HG02943 (cell line): ENCODE data around the gene ESRRB.
"Not testable (repeated sequence)": the region's sequence is repeated elsewhere in the genome, so short reads cannot be mapped to it uniquely, and the experiment has no call there.

Experiments
- ATAC-seq: cut with Tn5 transposase; IDR thresholded peaks from one replicate; pipeline ENCODE4 v1.9.1; 2021; ENCODE audit warnings: mild to moderate bottlenecking, low read depth, moderate library complexity; ENCODE audit not compliant: unreplicated experiment

Gene ESRRB

GRCh38 chr14:76531821-76532318, 155.9 kb downstream of the ESRRB start:
- no peak for ATAC-seq

- not testable (repeated sequence) for ATAC-seq
Measured at GRCh38 chr14:76536636-76537035, 160.7 kb downstream of the ESRRB start.

GRCh38 chr14:76537906-76538647, 162.1 kb downstream of the ESRRB start:
- no peak for ATAC-seq

- no peak for ATAC-seq
Measured at GRCh38 chr14:76538648-76539008, 162.7 kb downstream of the ESRRB start.

DNA sequence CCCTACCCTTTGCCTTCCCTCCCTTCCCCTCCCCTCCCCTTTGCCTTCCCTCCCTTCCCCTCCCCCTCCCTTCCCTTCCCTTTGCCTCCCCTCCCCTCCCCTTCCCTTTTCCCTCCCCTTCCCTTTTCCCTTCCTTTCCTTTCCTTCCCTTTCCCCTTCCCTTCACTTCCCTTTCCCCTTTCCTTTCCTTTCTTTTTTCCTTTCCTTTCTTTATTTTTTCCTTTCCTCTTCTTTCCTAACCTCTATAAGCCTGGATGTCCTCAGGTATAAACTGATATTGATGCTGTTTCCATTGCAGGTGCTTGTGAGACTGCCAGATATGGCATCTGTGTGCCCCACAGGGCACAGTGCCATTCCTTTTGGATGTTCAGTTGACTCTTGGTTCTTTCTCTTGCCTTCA, 163.2 kb downstream of the ESRRB start:
- ATAC-seq, result no peak

GRCh38 chr14:76541594-76542219, 165.8 kb downstream of the ESRRB start:
- no peak for ATAC-seq

DNA sequence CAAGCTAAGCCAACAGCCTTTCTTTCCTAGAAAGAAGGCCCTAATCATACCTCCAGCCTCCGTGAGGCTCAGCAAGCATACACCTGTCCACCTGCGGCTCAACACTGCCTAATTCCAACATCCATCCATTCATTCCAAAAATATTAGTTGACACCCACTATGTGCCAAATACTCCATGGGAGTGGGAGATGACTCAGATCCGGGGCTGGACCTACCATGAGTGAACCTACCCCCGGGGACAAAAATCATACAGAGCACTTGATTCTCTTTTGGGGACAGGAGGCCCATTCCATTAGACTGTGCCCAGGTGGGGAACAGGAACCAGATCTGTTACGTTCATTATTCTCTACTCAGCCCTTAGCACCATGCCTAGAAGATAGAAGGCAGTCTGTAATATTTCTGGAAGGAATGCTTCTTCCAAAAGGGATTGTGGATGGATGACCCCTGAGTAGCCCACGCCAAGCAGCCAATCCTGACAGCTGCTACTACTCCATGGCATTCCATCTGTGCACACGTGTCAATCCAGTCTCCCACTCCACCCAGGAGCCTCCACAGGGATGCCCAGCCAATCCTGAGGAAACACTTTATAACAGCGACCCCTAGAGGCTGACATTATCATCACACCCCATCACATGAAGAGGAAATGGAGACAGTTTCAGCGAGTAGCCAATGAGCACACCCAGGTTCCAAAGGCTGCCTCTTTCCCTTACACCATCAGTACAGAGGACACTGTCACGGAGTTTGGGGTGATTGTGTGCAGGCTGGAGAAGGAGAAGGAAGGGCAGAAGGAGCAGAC, 170.7 kb downstream of the ESRRB start:
- ATAC-seq, result no peak

DNA sequence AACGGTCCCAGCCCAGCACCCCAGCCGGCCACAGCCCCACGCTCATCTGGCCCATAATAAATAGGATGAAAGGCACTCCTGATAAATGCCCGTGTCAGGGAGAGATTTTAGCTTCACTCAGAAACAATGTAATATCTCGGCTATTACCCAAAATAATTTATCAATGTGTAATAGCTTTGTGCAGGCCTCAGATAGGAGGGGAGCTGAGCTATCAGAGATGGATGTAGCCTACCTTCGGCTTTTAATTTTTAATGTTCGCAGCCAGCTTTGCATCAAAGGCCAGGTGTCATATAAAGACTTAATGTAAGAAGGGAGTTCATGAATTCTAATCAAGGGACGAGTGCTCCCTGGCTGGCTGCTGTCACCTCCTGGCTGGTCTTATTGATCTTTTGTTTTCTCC, 171.9 kb downstream of the ESRRB start:
- no peak for ATAC-seq

- no peak for ATAC-seq
Measured at GRCh38 chr14:76550534-76550933, 174.6 kb downstream of the ESRRB start.

DNA sequence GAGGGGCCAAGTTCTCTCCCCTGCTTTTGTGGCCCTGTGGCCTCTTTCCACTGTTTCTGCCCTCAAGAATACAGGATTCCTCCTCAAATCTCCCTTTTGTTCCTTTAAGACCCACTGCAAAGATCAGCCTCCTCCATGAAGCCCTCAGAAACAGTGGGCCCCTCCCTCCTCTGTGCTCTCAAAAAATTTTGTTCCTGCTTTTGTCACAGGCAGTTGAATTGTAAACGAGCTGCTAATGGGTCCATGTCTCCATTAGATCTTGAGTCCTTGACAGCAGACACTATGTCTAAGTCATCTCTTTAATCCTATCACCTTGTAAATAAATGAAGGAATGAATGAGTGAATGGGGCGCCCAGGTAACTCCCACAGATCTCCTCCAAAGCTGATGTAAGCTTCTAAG, 175.2 kb downstream of the ESRRB start:
- no peak for ATAC-seq
